Placental pericyte (primary cell): ENCODE data around the gene ACADL. TPM values are rescaled to one million over a fixed set of nuclear protein-coding genes. Genes with fewer than 3 reads are reported as not detected.

Source experiments
- small RNA-seq: library from RNA; depleted of rRNA; stranded (forward); fragments of <200 nt; gene quantifications from one replicate; pipeline ENCODE3, GENCODE V24; 2012; ENCODE audit warnings: low replicate concordance
- total RNA-seq: library from RNA; depleted of rRNA; stranded (reverse); fragments of >200 nt; gene quantifications from 2 replicates; pipeline ENCODE4 v1.2.3, GENCODE V29; 2012

The ACADL gene
- under 0.01 TPM in 1 of 2 replicates, not detected in the other for total RNA-seq

DNA sequence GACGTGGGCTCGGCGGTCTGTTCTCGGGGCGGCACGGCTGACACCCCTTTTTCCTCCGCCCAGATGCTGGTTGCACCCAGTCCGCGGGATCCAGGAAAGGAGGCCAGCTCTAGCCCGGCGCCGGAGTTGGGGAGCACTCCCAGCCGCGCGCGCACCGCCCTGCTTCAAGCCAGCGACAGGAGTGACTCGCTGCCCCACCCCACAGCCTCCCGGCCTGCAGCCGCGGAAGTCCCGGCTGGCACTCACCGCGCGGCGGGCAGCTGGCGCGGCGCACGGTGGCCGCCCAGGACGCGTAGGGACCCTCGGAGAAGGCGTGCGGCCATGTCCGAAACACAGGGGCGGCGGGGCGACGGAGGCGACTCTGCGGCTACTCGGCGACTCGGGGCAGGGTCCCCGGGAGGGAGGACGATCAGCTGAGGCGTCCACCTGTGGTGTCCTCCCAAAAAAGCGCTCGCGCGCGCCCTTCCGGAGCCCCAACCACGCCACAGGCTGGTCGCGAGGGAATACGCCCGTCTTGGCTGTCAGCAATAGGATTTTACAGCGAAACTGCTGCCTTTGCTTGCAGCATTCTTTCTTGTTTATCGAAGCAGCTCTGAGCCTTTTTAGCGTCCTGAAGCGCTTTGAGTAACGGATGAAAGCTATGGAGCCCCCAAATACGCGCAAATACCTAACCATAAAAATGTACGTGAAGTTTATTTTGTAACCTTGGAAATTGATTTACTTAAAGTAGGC is at the start of gene ACADL:
ACADL (minus strand) TSS at position 507 of the 732 bp plus-strand sequence; CDS start at position 323, 184 bp downstream.

DNA sequence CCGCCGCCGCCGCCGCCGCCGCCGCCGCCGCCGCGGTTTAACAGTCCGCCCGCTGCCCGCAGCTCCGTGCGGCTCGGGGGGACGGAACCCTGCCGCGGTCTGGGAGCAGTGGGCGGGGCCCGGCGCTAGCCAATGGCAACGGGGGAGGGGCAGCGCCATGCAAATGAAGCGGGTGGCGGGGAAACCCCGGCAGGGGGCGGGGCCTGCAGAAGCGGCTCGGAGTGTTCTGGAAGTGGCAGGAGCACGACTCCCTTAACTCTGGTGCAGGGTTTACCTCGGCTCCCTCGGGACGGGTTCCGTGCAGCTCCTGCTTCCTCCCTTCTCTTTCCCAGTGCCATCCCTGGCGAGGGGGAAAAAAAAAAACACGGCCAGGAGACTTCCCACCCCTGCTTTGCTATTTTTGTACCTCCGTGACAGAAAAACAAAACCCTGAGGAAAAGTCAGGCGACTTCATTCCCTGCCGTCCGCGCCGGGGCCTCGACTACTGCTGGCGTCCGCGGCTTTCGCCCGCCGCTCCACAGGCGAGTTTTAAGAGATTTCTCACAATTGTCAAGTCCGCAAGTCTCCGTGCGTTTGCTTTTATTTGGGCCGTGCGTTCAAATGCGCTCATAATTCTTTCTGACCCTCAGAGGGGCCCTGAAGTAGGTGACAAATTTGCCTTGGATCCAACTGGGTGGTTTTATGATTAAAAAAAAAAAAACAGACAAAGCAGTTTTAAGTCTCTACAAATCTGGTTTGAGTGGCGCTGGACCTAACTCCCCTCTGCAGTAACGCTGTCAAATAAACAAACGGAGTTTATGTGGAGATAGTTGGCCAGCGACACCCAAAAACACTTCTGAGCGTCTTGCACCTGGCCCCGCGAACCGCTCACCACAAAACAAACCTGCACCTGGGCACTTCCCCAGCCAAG is 53.7 kb downstream of the ACADL start, which contains the start of gene KANSL1L:
KANSL1L (minus strand) TSS at position 101 of the 910 bp plus-strand sequence. CDS start 16,827 bp downstream, outside the sequence.

Small RNA genes within 50 kb of the gene (small RNA-seq; reads per million reads assigned to genes)
- not detected for gene RF00019

Other genes with a start within 250 kb of the ACADL start
- 80.3 and 105 TPM in 2 replicates for gene RPE, start 222.8 kb downstream of the ACADL start, total RNA-seq
- gene KANSL1L, start 54.0 kb downstream of the ACADL start, total RNA-seq, result 19.9 and 22.3 TPM in 2 replicates
- gene MYL1, start 89.7 kb upstream of the ACADL start, total RNA-seq, result not detected in 2 replicates